Astrocyte (in vitro differentiated cells and primary cell): ENCODE data around the gene SPHK2. TPM values are rescaled to one million over a fixed set of nuclear protein-coding genes. Genes with fewer than 3 reads are reported as not detected.

ENCODE experiments used
- DNase-seq: peaks from one replicate; pipeline ENCODE4 v3.0.0-alpha.2; 2010; ENCODE audit warnings: low read depth
- FAIRE-seq: peaks from 2 replicates; lab custom pipeline; 2011; peaks lifted over from hg19 to GRCh38; lab: Jason Lieb, UNC
- H2AFZ ChIP-seq: 2 replicates; pipeline ENCODE4 v1.6.0; 2012; ENCODE audit warnings: low read depth, low read length, inconsistent platforms
- H3K27ac ChIP-seq: 2 replicates; pipeline ENCODE4 v1.5.1; 2011; ENCODE audit warnings: low read depth, low read length, inconsistent platforms
- H3K27me3 ChIP-seq: 2 replicates; pipeline ENCODE4 v1.6.0; 2011; ENCODE audit warnings: low read length, inconsistent platforms; ENCODE audit not compliant: insufficient read depth
- H3K36me3 ChIP-seq: 2 replicates; pipeline ENCODE4 v1.5.1; 2011; ENCODE audit warnings: low read length, inconsistent platforms; ENCODE audit not compliant: insufficient read depth
- H3K4me1 ChIP-seq: 2 replicates; pipeline ENCODE4 v1.5.1; 2011; ENCODE audit warnings: low read length, inconsistent platforms; ENCODE audit not compliant: insufficient read depth
- H3K4me2 ChIP-seq: 2 replicates; pipeline ENCODE4 v1.6.0; 2012; ENCODE audit warnings: low read length, inconsistent platforms
- H3K4me3 ChIP-seq: 2 replicates; pipeline ENCODE4 v1.5.1; 2011; ENCODE audit warnings: low read depth, mild to moderate bottlenecking, low read length, inconsistent platforms; ENCODE audit not compliant: insufficient read depth
- H3K79me2 ChIP-seq: 2 replicates; pipeline ENCODE4 v1.6.0; 2012; ENCODE audit warnings: mild to moderate bottlenecking, low read length, inconsistent platforms; ENCODE audit not compliant: insufficient read depth
- H3K9ac ChIP-seq: 2 replicates; pipeline ENCODE4 v1.6.0; 2012; ENCODE audit warnings: mild to moderate bottlenecking, low read length, inconsistent platforms
- H3K9me3 ChIP-seq: 2 replicates; pipeline ENCODE4 v1.5.1; 2012; ENCODE audit warnings: low read depth, mild to moderate bottlenecking, low read length, inconsistent platforms; ENCODE audit not compliant: insufficient read depth
- H4K20me1 ChIP-seq: 2 replicates; pipeline ENCODE4 v1.6.0; 2012; ENCODE audit warnings: low read length, inconsistent platforms; ENCODE audit not compliant: insufficient read depth
- H3K27ac Mint-ChIP-seq: one replicate; pipeline ENCODE4 v1.8.0; 2021; ENCODE audit warnings: mild to moderate bottlenecking, mixed read lengths; ENCODE audit not compliant: unreplicated experiment
- H3K27me3 Mint-ChIP-seq: one replicate; pipeline ENCODE4 v1.8.0; 2021; ENCODE audit warnings: low read depth, mixed read lengths; ENCODE audit not compliant: unreplicated experiment
- H3K36me3 Mint-ChIP-seq: one replicate; pipeline ENCODE4 v1.8.0; 2021; ENCODE audit warnings: low read depth, mixed read lengths; ENCODE audit not compliant: unreplicated experiment
- H3K4me1 Mint-ChIP-seq: one replicate; pipeline ENCODE4 v1.8.0; 2021; ENCODE audit warnings: low read depth, mixed read lengths; ENCODE audit not compliant: unreplicated experiment
- H3K4me3 Mint-ChIP-seq: one replicate; pipeline ENCODE4 v1.8.0; 2021; ENCODE audit warnings: mild to moderate bottlenecking, moderate library complexity, mixed read lengths; ENCODE audit not compliant: unreplicated experiment
- H3K9me3 Mint-ChIP-seq: one replicate; pipeline ENCODE4 v1.8.0; 2021; ENCODE audit warnings: mild to moderate bottlenecking, mixed read lengths; ENCODE audit not compliant: unreplicated experiment
- EZH2 ChIP-seq: IDR thresholded peaks from 2 replicates; pipeline ENCODE4 v1.6.1; 2012; ENCODE audit warnings: mild to moderate bottlenecking, low read length, inconsistent platforms; ENCODE audit not compliant: insufficient read depth
- total RNA-seq: library from RNA; stranded (reverse); gene quantifications from 2 replicates; pipeline ENCODE4 v1.2.1, GENCODE V29; 2021
- TF ChIP-seq, protein P1 (sequence below): IDR thresholded peaks from 2 replicates; pipeline ENCODE4 v1.5.1; 2011; ENCODE audit warnings: low read depth, mild to moderate bottlenecking, inconsistent platforms, low read length, moderate library complexity; ENCODE audit not compliant: insufficient read depth

Gene SPHK2
- total RNA-seq, 1 donor from 2014 or later = 29.4 TPM

DNA sequence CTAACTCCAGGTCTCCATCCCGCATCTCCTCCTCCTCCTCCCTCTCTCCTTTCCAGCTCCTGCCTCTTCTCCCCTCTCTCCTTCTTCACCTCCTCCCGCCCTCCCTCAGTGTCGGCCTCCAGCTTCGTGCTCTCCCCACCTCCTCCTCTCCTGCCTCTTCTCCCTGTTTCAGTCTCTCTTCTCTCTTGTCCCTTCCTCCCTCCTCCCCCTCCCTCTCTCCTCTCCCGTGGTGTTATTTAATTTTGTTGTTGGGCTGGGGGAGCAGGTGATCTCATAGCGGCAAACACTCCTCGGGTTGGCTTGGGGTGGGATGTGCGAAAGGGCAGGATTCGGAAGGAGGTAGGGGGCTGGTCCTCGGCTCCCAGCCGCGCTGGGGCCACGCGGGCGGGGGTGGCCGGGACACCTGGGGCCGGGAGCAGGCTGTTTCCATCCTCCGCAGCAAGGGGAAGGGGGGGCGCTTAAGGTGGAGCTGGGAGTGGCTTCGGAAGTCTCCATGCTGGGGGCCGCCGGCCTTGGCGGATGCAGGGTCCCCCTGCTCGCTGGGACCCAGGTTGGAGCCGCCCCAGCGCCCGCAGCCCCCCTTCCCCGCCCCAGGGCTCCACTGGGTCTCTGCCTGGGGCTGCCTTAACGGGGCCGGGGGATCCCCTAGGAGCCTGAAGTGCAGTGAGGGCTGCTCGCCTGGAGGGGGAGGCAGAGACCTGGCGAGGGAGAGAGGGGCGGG lies 26.9 kb downstream of the SPHK2 start, which contains the start of gene CA11:
Gene CA11 (minus strand): TSS at position 187 of the 721 bp plus-strand sequence. CDS start 555 bp downstream, outside the sequence.
- peak within 1 kb of the TSS; percentile 85 for H3K4me3 Mint-ChIP-seq
- TF ChIP-seq, protein P1, sequence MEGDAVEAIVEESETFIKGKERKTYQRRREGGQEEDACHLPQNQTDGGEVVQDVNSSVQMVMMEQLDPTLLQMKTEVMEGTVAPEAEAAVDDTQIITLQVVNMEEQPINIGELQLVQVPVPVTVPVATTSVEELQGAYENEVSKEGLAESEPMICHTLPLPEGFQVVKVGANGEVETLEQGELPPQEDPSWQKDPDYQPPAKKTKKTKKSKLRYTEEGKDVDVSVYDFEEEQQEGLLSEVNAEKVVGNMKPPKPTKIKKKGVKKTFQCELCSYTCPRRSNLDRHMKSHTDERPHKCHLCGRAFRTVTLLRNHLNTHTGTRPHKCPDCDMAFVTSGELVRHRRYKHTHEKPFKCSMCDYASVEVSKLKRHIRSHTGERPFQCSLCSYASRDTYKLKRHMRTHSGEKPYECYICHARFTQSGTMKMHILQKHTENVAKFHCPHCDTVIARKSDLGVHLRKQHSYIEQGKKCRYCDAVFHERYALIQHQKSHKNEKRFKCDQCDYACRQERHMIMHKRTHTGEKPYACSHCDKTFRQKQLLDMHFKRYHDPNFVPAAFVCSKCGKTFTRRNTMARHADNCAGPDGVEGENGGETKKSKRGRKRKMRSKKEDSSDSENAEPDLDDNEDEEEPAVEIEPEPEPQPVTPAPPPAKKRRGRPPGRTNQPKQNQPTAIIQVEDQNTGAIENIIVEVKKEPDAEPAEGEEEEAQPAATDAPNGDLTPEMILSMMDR = peak; percentile 36
- no peak for TF ChIP-seq EZH2
- Histone ChIP-seq H3K36me3 (no peaks in the 10 kb centered on the region), H3K9ac (peak within 1 kb of the TSS; percentile 74), H3K27ac (no peak within 1 kb of the TSS), H2AFZ (peak within 1 kb of the TSS; percentile 86), H4K20me1 (no peaks in the 10 kb centered on the region), H3K27me3 (no peaks in the 10 kb centered on the region), H3K4me1 (peaks cover 19% of the 10 kb centered on the region), H3K4me3 (peak within 1 kb of the TSS; percentile 32), H3K9me3 (no peaks in the 10 kb centered on the region), H3K4me2 (peak within 1 kb of the TSS; percentile 98), H3K79me2 (no peaks in the 10 kb centered on the region)
- H3K4me1 Mint-ChIP-seq = peaks cover 4% of the 10 kb centered on the region
- peak within 1 kb of the TSS; percentile 66 for H3K27ac Mint-ChIP-seq
- DNase-seq (no peak), FAIRE-seq (no peak)
- H3K36me3 Mint-ChIP-seq = peaks cover 2% of the 10 kb centered on the region
- peaks cover 2% of the 10 kb centered on the region for H3K27me3 Mint-ChIP-seq
- no peaks in the 10 kb centered on the region for H3K9me3 Mint-ChIP-seq

GRCh38 chr19:48646722-48647216 lies 27.5 kb downstream of the SPHK2 start:
- H3K9me3 ChIP-seq = no peaks in the 10 kb centered on the region
- H3K4me1 ChIP-seq = peaks cover 19% of the 10 kb centered on the region
- peaks cover 2% of the 10 kb centered on the region for H3K36me3 Mint-ChIP-seq
- TF ChIP-seq, protein P1 = no peak
- TF ChIP-seq EZH2 = no peak
- H3K9ac ChIP-seq = no peak overlapping the region
- peaks cover 2% of the 10 kb centered on the region for H3K27me3 Mint-ChIP-seq
- DNase-seq (peak; percentile 56), FAIRE-seq (no peak)
- H3K4me1 Mint-ChIP-seq = peaks cover 4% of the 10 kb centered on the region
- no peaks in the 10 kb centered on the region for H3K27me3 ChIP-seq
- H4K20me1 ChIP-seq = no peaks in the 10 kb centered on the region
- H3K27ac Mint-ChIP-seq = no peak overlapping the region
- H3K4me3 Mint-ChIP-seq = peak overlapping the region; percentile 30
- no peak overlapping the region for H3K4me3 ChIP-seq
- no peaks in the 10 kb centered on the region for H3K36me3 ChIP-seq
- no peak overlapping the region for H3K27ac ChIP-seq
- H3K4me2 ChIP-seq = peak overlapping the region; percentile 98
- H3K9me3 Mint-ChIP-seq = no peaks in the 10 kb centered on the region
- H2AFZ ChIP-seq = peak overlapping the region; percentile 86
- no peaks in the 10 kb centered on the region for H3K79me2 ChIP-seq

- no peak for FAIRE-seq
- no peak for TF ChIP-seq EZH2
- H3K36me3 Mint-ChIP-seq = no peaks in the 10 kb centered on the region
These were observed 28.8 kb downstream of the SPHK2 start for GRCh38 chr19:48648134-48648533.

More at GRCh38 chr19:48648134-48648533, 28.8 kb downstream of the SPHK2 start:
- no peak overlapping the region for H3K27ac Mint-ChIP-seq
- no peak overlapping the region for H3K4me3 ChIP-seq
- no peaks in the 10 kb centered on the region for H3K36me3 ChIP-seq
- H4K20me1 ChIP-seq = no peaks in the 10 kb centered on the region
- no peaks in the 10 kb centered on the region for H3K27me3 ChIP-seq
- no peak overlapping the region for H2AFZ ChIP-seq
- no peak overlapping the region for H3K4me3 Mint-ChIP-seq
- H3K9me3 ChIP-seq = no peaks in the 10 kb centered on the region
- H3K79me2 ChIP-seq = no peaks in the 10 kb centered on the region
- H3K4me2 ChIP-seq = no peak overlapping the region
- no peaks in the 10 kb centered on the region for H3K27me3 Mint-ChIP-seq
- no peaks in the 10 kb centered on the region for H3K9me3 Mint-ChIP-seq
- peaks cover 19% of the 10 kb centered on the region for H3K4me1 ChIP-seq
- H3K4me1 Mint-ChIP-seq = peaks cover 4% of the 10 kb centered on the region
- DNase-seq = no peak
- no peak overlapping the region for H3K27ac ChIP-seq
- H3K9ac ChIP-seq = no peak overlapping the region
